HG02571 (cell line): ENCODE measurements around the gene KIAA1217.

Experiments
- ATAC-seq: cut with Tn5 transposase; IDR thresholded peaks from one replicate; pipeline ENCODE4 v1.9.1; 2021; ENCODE audit warnings: mild to moderate bottlenecking, moderate library complexity; ENCODE audit not compliant: unreplicated experiment

KIAA1217 gene, protein sequence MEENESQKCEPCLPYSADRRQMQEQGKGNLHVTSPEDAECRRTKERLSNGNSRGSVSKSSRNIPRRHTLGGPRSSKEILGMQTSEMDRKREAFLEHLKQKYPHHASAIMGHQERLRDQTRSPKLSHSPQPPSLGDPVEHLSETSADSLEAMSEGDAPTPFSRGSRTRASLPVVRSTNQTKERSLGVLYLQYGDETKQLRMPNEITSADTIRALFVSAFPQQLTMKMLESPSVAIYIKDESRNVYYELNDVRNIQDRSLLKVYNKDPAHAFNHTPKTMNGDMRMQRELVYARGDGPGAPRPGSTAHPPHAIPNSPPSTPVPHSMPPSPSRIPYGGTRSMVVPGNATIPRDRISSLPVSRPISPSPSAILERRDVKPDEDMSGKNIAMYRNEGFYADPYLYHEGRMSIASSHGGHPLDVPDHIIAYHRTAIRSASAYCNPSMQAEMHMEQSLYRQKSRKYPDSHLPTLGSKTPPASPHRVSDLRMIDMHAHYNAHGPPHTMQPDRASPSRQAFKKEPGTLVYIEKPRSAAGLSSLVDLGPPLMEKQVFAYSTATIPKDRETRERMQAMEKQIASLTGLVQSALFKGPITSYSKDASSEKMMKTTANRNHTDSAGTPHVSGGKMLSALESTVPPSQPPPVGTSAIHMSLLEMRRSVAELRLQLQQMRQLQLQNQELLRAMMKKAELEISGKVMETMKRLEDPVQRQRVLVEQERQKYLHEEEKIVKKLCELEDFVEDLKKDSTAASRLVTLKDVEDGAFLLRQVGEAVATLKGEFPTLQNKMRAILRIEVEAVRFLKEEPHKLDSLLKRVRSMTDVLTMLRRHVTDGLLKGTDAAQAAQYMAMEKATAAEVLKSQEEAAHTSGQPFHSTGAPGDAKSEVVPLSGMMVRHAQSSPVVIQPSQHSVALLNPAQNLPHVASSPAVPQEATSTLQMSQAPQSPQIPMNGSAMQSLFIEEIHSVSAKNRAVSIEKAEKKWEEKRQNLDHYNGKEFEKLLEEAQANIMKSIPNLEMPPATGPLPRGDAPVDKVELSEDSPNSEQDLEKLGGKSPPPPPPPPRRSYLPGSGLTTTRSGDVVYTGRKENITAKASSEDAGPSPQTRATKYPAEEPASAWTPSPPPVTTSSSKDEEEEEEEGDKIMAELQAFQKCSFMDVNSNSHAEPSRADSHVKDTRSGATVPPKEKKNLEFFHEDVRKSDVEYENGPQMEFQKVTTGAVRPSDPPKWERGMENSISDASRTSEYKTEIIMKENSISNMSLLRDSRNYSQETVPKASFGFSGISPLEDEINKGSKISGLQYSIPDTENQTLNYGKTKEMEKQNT (N-terminal part only)

GRCh38 chr10:24208661-24209431 lies at the start of gene KIAA1217:
Gene KIAA1217, plus strand, starts transcription at chr10:24209138. Its CDS starts 56 bp downstream, at chr10:24209194.
- peak; percentile 27 for ATAC-seq

DNA sequence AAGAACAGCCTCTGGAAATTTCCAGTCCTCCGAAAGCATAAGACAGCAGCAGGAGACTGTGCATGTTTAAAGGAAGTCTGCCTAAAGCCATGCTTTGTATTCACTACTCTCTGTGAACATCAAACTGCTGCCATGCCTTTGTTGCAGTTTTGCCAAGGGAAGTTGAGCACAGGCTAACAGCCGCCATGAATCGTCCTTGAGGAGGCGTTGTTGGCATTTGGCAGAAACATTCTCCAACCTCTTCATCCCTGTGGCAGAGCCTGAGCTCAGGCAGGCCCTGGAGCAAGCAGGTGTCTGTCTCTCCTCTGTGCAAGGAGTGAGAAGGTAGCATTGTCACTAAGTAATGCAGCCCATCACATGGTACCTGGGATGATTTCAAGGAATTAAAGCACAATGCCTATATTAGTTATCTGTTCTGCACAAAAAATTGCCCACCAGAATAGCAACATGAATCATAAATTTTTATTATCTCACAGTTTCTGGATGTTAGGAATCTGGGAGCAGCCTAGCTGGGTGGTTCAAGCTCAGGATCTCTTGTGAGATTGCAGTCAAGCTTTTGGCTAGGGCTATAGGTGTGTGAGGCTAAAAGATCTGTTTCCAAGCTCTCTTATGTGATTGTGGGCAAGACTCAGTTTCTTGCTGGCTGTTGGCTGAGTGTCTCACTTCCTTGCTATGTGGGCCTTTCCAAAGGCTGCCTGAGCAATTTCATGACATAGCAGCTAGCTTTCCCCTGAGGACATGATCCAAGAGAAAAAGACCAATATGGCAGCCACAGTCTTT lies 46.5 kb upstream of the KIAA1217 start:
- no peak for ATAC-seq

GRCh38 chr10:24163485-24163884 lies 45.5 kb upstream of the KIAA1217 start:
- no peak for ATAC-seq

GRCh38 chr10:24168258-24169170 lies 40.4 kb upstream of the KIAA1217 start:
- ATAC-seq: no peak

DNA sequence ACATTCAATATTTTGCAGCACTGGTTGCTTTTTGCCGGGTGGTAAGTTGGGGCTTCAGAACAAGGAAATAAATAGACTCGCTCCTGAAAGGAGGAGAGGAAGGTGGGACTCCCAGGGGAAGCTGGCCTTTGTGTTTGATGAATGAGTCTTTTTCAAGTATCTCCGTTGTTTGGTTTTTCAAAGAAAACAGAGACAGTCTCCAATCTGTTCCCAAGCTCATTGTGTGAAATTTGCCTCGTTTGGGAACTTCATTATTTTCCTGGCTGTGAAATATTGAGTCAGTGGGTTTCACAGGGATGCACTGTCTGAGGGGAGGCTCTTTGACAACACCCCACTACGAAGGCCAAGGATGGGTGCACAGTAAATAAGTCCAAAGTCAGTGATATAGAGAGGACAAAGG lies 38.7 kb upstream of the KIAA1217 start:
- ATAC-seq: no peak

- ATAC-seq: no peak
Observed at GRCh38 chr10:24172909-24173308, 36.0 kb upstream of the KIAA1217 start.

DNA sequence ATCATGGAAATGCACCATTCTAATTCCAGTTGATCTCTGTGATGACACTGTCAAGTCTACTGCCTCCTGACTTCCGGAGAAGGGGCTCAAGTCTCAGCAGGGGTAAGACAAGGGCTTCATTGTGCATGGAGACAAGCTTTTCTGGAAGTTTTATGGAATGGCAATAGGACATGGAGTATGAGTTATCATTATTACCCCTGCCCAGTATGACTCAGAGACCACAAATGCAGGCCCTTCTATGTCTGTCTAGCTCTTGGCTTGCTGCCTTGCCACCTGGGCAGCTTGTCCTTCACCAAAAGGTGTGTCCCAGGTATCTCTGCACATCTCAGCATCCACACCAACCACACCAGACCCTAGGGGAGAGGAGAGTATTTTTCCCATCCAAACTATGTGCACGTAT lies 34.9 kb upstream of the KIAA1217 start:
- ATAC-seq: no peak

DNA sequence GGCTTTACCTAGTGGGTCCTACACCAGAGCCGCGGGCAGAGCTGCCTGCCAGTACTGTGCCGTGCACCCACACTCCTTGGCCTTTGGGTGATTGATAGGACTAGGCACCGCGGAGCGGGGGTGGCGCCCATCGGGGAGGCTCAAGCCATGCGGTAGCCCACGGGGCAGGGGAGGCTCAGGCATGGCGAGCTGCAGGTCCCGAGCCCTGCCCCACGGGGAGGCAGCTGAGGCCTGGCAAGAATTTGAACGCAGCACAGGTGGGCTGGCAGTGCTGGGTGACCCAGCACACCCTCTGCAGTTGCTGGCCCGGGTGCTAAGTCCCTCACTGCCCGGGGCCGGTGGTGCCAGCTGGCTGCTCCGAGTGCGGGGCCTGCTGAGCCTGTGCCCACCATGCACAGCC lies 32.3 kb upstream of the KIAA1217 start:
- no peak for ATAC-seq

- no peak for ATAC-seq
Observed at GRCh38 chr10:24177636-24178035, 31.3 kb upstream of the KIAA1217 start.

DNA sequence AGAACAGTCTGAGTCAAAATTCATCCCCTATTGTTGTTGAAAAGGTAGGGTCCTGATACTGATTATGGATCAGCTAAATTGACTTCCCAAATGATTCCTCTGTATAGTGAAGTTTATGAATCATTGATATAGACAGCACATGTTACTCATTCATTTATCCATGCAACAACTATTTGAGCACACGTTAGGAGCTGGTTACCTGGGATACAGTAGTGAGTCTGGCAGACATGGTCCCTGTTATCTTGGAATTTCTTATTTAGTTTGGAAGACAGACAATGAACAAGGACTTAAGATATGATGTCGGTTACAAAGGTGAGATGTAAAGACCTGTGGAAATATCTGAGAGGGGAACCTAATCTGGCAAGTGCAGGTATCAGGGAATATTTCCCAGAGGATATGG lies 28.0 kb upstream of the KIAA1217 start:
- no peak for ATAC-seq

DNA sequence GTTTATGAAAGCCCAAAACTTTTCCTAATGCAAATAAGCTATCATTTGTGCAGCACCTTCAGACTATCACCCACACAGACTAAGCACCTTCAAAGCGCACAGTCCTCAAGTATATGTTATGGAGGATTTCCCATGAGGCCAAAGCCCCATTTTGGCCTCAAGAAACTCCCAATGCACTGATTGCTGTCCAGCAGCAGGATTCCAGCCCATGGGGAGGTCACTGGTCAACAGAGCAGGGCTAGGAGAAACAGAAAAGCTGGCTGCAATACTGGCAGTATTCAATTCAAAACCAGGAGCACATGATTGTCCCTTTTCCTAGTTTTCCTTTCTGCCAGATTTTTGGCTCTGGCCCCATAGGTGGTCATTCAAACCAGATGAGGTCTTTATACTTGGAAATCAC lies 24.5 kb upstream of the KIAA1217 start:
- ATAC-seq: no peak

- ATAC-seq: no peak
Observed at GRCh38 chr10:24193330-24193729, 15.6 kb upstream of the KIAA1217 start.

DNA sequence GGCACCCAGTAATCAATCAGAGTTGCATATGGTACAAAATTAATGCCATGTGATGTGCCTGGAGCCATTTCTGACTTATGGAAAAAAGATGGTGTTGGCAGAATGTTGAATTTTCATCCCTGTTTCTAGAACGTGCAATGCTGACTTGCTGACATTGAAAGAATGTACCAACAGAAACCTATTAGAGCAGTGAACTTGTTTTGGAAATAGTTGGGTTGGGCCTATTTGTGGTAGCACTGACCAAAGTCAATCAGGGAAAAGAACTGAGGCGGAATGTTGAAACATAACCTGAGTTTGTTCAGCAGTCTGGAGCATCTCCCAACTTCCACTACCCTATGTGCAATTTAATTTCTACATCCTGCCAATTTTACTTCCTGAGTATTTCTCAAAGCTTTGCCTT lies 11.7 kb upstream of the KIAA1217 start:
- ATAC-seq: no peak

GRCh38 chr10:24201503-24202180 lies 7.3 kb upstream of the KIAA1217 start:
- no peak for ATAC-seq

- ATAC-seq: no peak
Observed at GRCh38 chr10:24202181-24202570, 6.8 kb upstream of the KIAA1217 start.

DNA sequence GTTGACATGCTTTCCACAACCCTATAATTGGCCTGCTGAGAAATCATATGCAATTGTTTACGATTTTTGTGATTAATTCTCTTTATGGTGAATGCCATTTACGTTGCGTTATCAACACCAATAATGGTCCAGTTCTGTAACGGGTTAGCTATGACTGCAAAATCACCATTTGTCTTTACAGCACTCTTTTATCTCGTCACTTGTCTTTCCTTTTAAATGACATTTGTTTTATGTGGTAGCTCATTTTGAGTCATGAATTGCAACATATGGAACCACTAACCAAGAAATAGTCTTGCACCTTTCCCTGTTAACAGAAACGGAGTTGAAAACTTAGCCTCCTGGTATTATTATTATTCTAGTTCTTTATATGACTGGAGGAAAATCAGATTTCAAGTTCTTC lies 3.1 kb upstream of the KIAA1217 start:
- no peak for ATAC-seq

DNA sequence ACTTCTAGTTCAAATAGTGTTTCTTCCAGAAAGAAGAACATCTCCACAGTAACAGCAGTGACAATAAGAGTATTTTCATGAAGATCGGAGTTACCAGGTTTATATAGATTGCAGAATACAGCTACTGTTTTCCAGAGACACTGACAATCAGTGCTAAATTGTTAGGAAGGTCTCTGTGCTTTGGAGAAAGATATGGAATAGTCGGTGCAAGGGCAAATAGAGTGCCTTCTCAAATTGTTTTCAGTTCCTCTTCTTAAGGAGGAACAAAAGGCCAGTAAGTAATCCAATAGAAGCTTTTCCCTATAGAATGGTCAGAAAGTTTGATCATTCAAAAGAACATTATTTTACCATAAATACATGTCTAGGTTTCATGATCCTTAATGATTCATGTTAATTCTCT lies 2.6 kb upstream of the KIAA1217 start:
- no peak for ATAC-seq

- no peak for ATAC-seq
Observed at GRCh38 chr10:24206926-24207325, 2.0 kb upstream of the KIAA1217 start.
